HEK293 (cell line): ENCODE measurements around the gene SOX18.

Source experiments
- CTCF ChIA-PET: fragments of 350-600 bp; formaldehyde crosslinking; extraction: SDS; loops from one replicate; lab custom pipeline; 2021; ENCODE audit warnings: antibody characterized with exemption; lab: Yijun Ruan, JAX
- POLR2A ChIA-PET: fragments of 300-600 bp; formaldehyde crosslinking; extraction: SDS; loops from one replicate; lab custom pipeline; 2020; ENCODE audit warnings: antibody characterized with exemption, inconsistent platforms; lab: Yijun Ruan, JAX
- H3K27ac ChIP-seq: fragments of 200-500 bp; sonication (Bioruptor generic); 2 replicates; pipeline ENCODE4 v1.5.1; 2014; ENCODE audit warnings: low read depth, low read length, control low read depth, inconsistent platforms; ENCODE audit errors: extremely low read depth
- H3K36me3 ChIP-seq, 2 experiments: fragments of 200-500 bp in 1 of 2; sonication (Bioruptor generic) in 1 of 2; 1 replicate in 1 of 2; 2 replicates in 1 of 2; pipeline ENCODE4 v1.5.1; 2014 to 2017; ENCODE audit warnings: inconsistent platforms in 2 of 2, low read length in 2 of 2; ENCODE audit not compliant: control insufficient read depth in 2 of 2, insufficient read depth in 1 of 2
- H3K4me1 ChIP-seq: fragments of 200-500 bp; sonication (Bioruptor generic); 2 replicates; pipeline ENCODE4 v1.5.1; 2014; ENCODE audit warnings: mild to moderate bottlenecking, low read length, inconsistent platforms; ENCODE audit not compliant: control insufficient read depth, insufficient read depth
- H3K4me3 ChIP-seq: 2 replicates; pipeline ENCODE4 v1.5.1; 2011; ENCODE audit warnings: low read depth, mild to moderate bottlenecking, control low read depth, low read length, moderate library complexity
- H3K9me3 ChIP-seq: fragments of 200-500 bp; sonication (Bioruptor generic); 2 replicates; pipeline ENCODE4 v1.5.1; 2014; ENCODE audit warnings: low read depth, low read length, inconsistent platforms; ENCODE audit not compliant: control insufficient read depth, insufficient read depth
- BCL11A ChIP-seq: fragments of 450-650 bp; formaldehyde crosslinking; IDR thresholded peaks from 2 replicates; pipeline ENCODE4 v1.5.1; 2016; ENCODE audit warnings: low read depth, missing biosample characterization, missing genetic modification characterization
- FEZF1 ChIP-seq: fragments of 450-650 bp; formaldehyde crosslinking; IDR thresholded peaks from 2 replicates; pipeline ENCODE4 v1.5.1; 2016; ENCODE audit warnings: missing biosample characterization, missing genetic modification characterization
- OVOL3 ChIP-seq: fragments of 450-650 bp; formaldehyde crosslinking; IDR thresholded peaks from 2 replicates; pipeline ENCODE4 v1.5.1; 2016; ENCODE audit warnings: missing biosample characterization, missing genetic modification characterization
- PATZ1 ChIP-seq: fragments of 450-650 bp; formaldehyde crosslinking; IDR thresholded peaks from 2 replicates; pipeline ENCODE4 v1.5.1; 2016; ENCODE audit warnings: missing biosample characterization, missing genetic modification characterization
- WT1 ChIP-seq: fragments of 450-650 bp; formaldehyde crosslinking; IDR thresholded peaks from 2 replicates; pipeline ENCODE4 v1.5.1; 2016; ENCODE audit warnings: missing biosample characterization, missing genetic modification characterization
- ZBTB17 ChIP-seq: fragments of 450-650 bp; formaldehyde crosslinking; IDR thresholded peaks from 2 replicates; pipeline ENCODE4 v1.5.1; 2016; ENCODE audit warnings: missing biosample characterization, missing genetic modification characterization
- ZFP3 ChIP-seq: fragments of 450-650 bp; formaldehyde crosslinking; IDR thresholded peaks from 2 replicates; pipeline ENCODE4 v1.5.1; 2016; ENCODE audit warnings: low read depth, missing biosample characterization, missing genetic modification characterization
- ZNF184 ChIP-seq: fragments of 450-650 bp; IDR thresholded peaks from 2 replicates; pipeline ENCODE4 v1.5.1; 2018; ENCODE audit warnings: missing biosample characterization, mild to moderate bottlenecking, missing genetic modification characterization
- ZNF202 ChIP-seq: fragments of 450-650 bp; formaldehyde crosslinking; IDR thresholded peaks from 2 replicates; pipeline ENCODE4 v1.5.1; 2016; ENCODE audit warnings: missing biosample characterization, missing genetic modification characterization, borderline replicate concordance
- ZNF221 ChIP-seq: fragments of 450-650 bp; formaldehyde crosslinking; IDR thresholded peaks from 2 replicates; pipeline ENCODE4 v1.5.1; 2017; ENCODE audit warnings: missing biosample characterization, missing genetic modification characterization, borderline replicate concordance
- ZNF23 ChIP-seq: fragments of 450-650 bp; formaldehyde crosslinking; IDR thresholded peaks from 2 replicates; pipeline ENCODE4 v1.5.1; 2016; ENCODE audit warnings: missing biosample characterization, missing genetic modification characterization, borderline replicate concordance
- ZNF335 ChIP-seq: fragments of 450-650 bp; formaldehyde crosslinking; conservative IDR thresholded peaks from 2 replicates; pipeline ENCODE4 v1.5.1; 2016; ENCODE audit warnings: missing biosample characterization, missing genetic modification characterization
- ZNF341 ChIP-seq: fragments of 450-650 bp; formaldehyde crosslinking; IDR thresholded peaks from 2 replicates; pipeline ENCODE4; 2016; ENCODE audit warnings: low read depth, missing biosample characterization, missing genetic modification characterization
- ZNF350 ChIP-seq: fragments of 450-650 bp; formaldehyde crosslinking; IDR thresholded peaks from 2 replicates; pipeline ENCODE4 v1.5.0; 2017; ENCODE audit warnings: missing biosample characterization, mild to moderate bottlenecking, missing genetic modification characterization
- ZNF404 ChIP-seq: fragments of 450-650 bp; formaldehyde crosslinking; IDR thresholded peaks from 2 replicates; pipeline ENCODE4 v1.5.1; 2017; ENCODE audit warnings: missing biosample characterization, missing genetic modification characterization
- ZNF416 ChIP-seq: fragments of 450-650 bp; formaldehyde crosslinking; IDR thresholded peaks from 2 replicates; pipeline ENCODE4 v1.5.1; 2016; ENCODE audit warnings: missing biosample characterization, missing genetic modification characterization
- ZNF426 ChIP-seq: fragments of 450-650 bp; formaldehyde crosslinking; IDR thresholded peaks from 2 replicates; pipeline ENCODE4 v1.5.1; 2017; ENCODE audit warnings: missing biosample characterization, missing genetic modification characterization, mild to moderate bottlenecking, inconsistent platforms, moderate library complexity
- ZNF548 ChIP-seq: fragments of 450-650 bp; formaldehyde crosslinking; IDR thresholded peaks from 2 replicates; pipeline ENCODE4 v1.5.1; 2016; ENCODE audit warnings: missing biosample characterization, missing genetic modification characterization
- ZNF560 ChIP-seq: fragments of 450-650 bp; formaldehyde crosslinking; IDR thresholded peaks from 2 replicates; pipeline ENCODE4 v1.5.1; 2017; ENCODE audit warnings: missing biosample characterization, missing genetic modification characterization, borderline replicate concordance
- ZNF626 ChIP-seq: fragments of 450-650 bp; sonication (Bioruptor Pico); formaldehyde crosslinking; IDR thresholded peaks from 2 replicates; pipeline ENCODE4 v1.5.1; 2018; ENCODE audit warnings: missing biosample characterization, missing genetic modification characterization, inconsistent platforms
- ZNF660 ChIP-seq: fragments of 450-650 bp; IDR thresholded peaks from 2 replicates; pipeline ENCODE4 v1.5.1; 2018; ENCODE audit warnings: missing biosample characterization, mild to moderate bottlenecking, missing genetic modification characterization
- ZNF707 ChIP-seq: fragments of 450-650 bp; formaldehyde crosslinking; IDR thresholded peaks from 2 replicates; pipeline ENCODE4 v1.5.1; 2016; ENCODE audit warnings: missing biosample characterization, missing genetic modification characterization
- ZNF777 ChIP-seq: fragments of 450-650 bp; formaldehyde crosslinking; IDR thresholded peaks from 2 replicates; pipeline ENCODE4 v1.5.1; 2017; ENCODE audit warnings: missing biosample characterization, missing genetic modification characterization, borderline replicate concordance
- ZNF843 ChIP-seq: fragments of 450-650 bp; formaldehyde crosslinking; IDR thresholded peaks from 2 replicates; pipeline ENCODE4 v1.5.1; 2016; ENCODE audit warnings: missing biosample characterization, missing genetic modification characterization
- ZSCAN23 ChIP-seq: fragments of 450-650 bp; formaldehyde crosslinking; IDR thresholded peaks from 2 replicates; pipeline ENCODE4 v1.5.1; 2016; ENCODE audit warnings: missing biosample characterization, missing genetic modification characterization
- ZSCAN4 ChIP-seq: fragments of 450-650 bp; formaldehyde crosslinking; IDR thresholded peaks from 2 replicates; pipeline ENCODE4 v1.5.1; 2017; ENCODE audit warnings: missing biosample characterization, missing genetic modification characterization
- TF ChIP-seq, protein P1 (sequence below): fragments of 450-650 bp; formaldehyde crosslinking; IDR thresholded peaks from 2 replicates; pipeline ENCODE4 v1.5.1; 2016; ENCODE audit warnings: missing biosample characterization, missing genetic modification characterization
- TF ChIP-seq, protein P2 (sequence below): fragments of 450-650 bp; formaldehyde crosslinking; IDR thresholded peaks from 2 replicates; pipeline ENCODE4 v1.5.1; 2017; ENCODE audit warnings: missing biosample characterization, missing genetic modification characterization

SOX18 gene

DNA sequence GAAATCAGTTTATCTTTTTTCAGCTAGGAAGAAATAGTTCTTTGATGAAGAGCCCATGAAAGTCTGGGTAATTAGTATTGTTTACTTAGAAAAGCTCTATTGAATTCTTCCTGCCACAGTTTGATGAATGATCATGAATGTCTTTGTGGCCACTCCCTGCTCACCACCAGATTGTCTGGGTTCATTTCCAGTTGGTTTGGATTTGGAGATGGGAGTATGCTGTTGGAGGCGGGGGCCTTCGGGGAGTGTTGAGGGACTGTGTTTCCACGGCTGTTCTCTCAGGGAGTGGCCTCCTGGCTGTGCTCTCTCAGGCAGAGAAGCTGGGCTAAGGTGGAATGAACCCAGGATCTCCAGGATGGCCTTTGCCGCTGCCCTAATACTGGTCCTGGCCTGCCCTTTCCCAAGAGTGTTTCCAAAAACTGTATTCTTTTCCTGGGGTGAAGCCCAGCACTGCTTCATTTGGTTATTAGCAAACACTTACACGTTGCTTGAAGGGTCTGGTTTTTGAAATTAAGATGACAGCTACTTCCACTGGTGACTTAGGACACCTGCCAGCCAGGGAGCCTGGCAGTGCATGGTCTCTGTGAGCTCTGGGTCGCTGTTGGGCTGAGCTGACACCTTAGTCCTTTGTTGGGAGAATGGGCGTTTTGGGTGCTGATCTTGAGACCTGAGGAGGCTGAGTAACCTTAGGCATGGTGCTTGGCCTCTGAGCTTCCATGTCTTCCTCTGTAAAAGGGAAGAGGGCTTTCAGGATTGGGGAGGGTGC, 45.3 kb downstream of the SOX18 start:
- no peak overlapping the region for H3K4me3 ChIP-seq
- peaks cover 35 to 81% of the 10 kb centered on the region in 2 experiments for H3K36me3 ChIP-seq
- no peaks in the 10 kb centered on the region for H3K9me3 ChIP-seq
- TF ChIP-seq ZNF777, result no peak
- no peak for TF ChIP-seq OVOL3 (tag by site-specific recombination)
- no peak for TF ChIP-seq ZNF707 (tag by site-specific recombination)
- peak; percentile 86 for TF ChIP-seq WT1 (tag by site-specific recombination)
- peak; percentile 70 for TF ChIP-seq ZNF341
- no peak for TF ChIP-seq ZNF23 (tag by site-specific recombination)
- TF ChIP-seq ZNF416 (tag by site-specific recombination), result no peak
- no peaks in the 10 kb centered on the region; the same call in 1 of the 2 replicates for H3K4me1 ChIP-seq
- no peak overlapping the region for H3K27ac ChIP-seq
- ChIA-PET CTCF (interaction anchor here (2.0 kb wide), 1 partner anchor 35 kb away, joined by 7 read pairs; no protein-coding TSS in a partner anchor), POLR2A (no interaction called here)

- peaks cover 33 to 78% of the 10 kb centered on the region in 2 experiments for H3K36me3 ChIP-seq
- no peaks in the 10 kb centered on the region; the same call in 1 of the 2 replicates for H3K4me1 ChIP-seq
- H3K9me3 ChIP-seq, result no peaks in the 10 kb centered on the region
- H3K4me3 ChIP-seq, result no peak overlapping the region
- peak overlapping the region; percentile 60 for H3K27ac ChIP-seq
- CTCF ChIA-PET, result interaction anchor here (1.5 kb wide), 1 partner anchor 21 kb away, joined by 7 read pairs; the partner anchor contains the start of gene PRPF6
- POLR2A ChIA-PET, result interaction anchor here (1.0 to 1.1 kb wide), 3 partner anchors 21 to 136 kb away, joined by 3 to 5 read pairs (median 4); partner anchors contain the start of genes PRPF6 and TPD52L2
- no peak for TF ChIP-seq ZSCAN4 (tag by site-specific recombination)
- no peak for TF ChIP-seq ZNF426 (tag by site-specific recombination)
- TF ChIP-seq ZBTB17 (tag by site-specific recombination), result peak; percentile 89
- no peak for TF ChIP-seq ZFP3 (tag by site-specific recombination)
- TF ChIP-seq, protein P1, sequence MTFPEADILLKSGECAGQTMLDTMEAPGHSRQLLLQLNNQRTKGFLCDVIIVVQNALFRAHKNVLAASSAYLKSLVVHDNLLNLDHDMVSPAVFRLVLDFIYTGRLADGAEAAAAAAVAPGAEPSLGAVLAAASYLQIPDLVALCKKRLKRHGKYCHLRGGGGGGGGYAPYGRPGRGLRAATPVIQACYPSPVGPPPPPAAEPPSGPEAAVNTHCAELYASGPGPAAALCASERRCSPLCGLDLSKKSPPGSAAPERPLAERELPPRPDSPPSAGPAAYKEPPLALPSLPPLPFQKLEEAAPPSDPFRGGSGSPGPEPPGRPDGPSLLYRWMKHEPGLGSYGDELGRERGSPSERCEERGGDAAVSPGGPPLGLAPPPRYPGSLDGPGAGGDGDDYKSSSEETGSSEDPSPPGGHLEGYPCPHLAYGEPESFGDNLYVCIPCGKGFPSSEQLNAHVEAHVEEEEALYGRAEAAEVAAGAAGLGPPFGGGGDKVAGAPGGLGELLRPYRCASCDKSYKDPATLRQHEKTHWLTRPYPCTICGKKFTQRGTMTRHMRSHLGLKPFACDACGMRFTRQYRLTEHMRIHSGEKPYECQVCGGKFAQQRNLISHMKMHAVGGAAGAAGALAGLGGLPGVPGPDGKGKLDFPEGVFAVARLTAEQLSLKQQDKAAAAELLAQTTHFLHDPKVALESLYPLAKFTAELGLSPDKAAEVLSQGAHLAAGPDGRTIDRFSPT, result no peak
- TF ChIP-seq ZNF221, result no peak
- no peak for TF ChIP-seq ZNF350 (tag by site-specific recombination)
- TF ChIP-seq, protein P2, sequence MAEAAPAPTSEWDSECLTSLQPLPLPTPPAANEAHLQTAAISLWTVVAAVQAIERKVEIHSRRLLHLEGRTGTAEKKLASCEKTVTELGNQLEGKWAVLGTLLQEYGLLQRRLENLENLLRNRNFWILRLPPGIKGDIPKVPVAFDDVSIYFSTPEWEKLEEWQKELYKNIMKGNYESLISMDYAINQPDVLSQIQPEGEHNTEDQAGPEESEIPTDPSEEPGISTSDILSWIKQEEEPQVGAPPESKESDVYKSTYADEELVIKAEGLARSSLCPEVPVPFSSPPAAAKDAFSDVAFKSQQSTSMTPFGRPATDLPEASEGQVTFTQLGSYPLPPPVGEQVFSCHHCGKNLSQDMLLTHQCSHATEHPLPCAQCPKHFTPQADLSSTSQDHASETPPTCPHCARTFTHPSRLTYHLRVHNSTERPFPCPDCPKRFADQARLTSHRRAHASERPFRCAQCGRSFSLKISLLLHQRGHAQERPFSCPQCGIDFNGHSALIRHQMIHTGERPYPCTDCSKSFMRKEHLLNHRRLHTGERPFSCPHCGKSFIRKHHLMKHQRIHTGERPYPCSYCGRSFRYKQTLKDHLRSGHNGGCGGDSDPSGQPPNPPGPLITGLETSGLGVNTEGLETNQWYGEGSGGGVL, result no peak
- no peak for TF ChIP-seq ZNF660
- TF ChIP-seq BCL11A, result peak; percentile 80
- TF ChIP-seq FEZF1 (tag by site-specific recombination), result peak; percentile 96
- TF ChIP-seq ZNF548, result no peak
- no peak for TF ChIP-seq ZSCAN23 (tag by site-specific recombination)
- peak; percentile 59; the same call in 1 of the 2 replicates for TF ChIP-seq OVOL3 (tag by site-specific recombination)
- no peak for TF ChIP-seq ZNF404
- no peak for TF ChIP-seq ZNF626 (tag by site-specific recombination)
- TF ChIP-seq ZNF560 (tag by site-specific recombination), result no peak
- no peak for TF ChIP-seq ZNF202
- peak; percentile 95 for TF ChIP-seq ZNF843 (tag by site-specific recombination)
- TF ChIP-seq ZNF335 (tag by site-specific recombination), result peak; percentile 38
- no peak for TF ChIP-seq ZNF184 (tag by site-specific recombination)
- TF ChIP-seq PATZ1 (tag by site-specific recombination), result peak; percentile 22; the same call in 1 of the 2 replicates
These were observed 47.8 kb downstream of the SOX18 start for GRCh38 chr20:64001607-64002011.
